Measurements from ENCODE around the gene NR1D2. TPM values are rescaled to one million over a fixed set of nuclear protein-coding genes. Genes with fewer than 3 reads are reported as not detected.

Gene NR1D2
- total and polyA plus RNA-seq, 2 of the 13 experiments (the other 11 are each of a cell fraction or from before 2014, with no cell fraction given): 5.3 to 8.1 TPM

DNA sequence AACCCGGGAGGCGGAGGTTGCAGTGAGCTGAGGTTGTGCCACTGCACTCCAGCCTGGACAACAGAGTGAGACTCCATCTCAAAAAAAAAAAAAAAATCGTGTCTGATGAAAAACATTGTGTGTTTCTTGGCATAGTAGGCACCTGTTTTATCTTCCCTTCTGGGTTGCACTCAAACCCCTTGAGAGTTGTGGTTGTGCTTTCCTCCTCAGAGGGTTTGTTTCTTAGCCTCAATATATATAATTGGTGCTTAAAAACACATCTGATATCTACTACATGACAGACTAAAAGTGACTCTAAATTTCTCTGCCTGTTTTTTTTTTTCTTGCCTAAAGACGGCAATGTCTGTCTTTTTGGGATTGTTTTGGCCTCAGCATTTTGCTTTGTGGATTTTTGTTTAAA is 7.6 kb downstream of the NR1D2 start:
- no peak for ATAC-seq
- DNase-seq (ENCODE audit: low spot score): no peak
- TF ChIP-seq NCOA5 (CRISPR knock-in tag; IDR thresholded peaks at IDR 0.05) (no peak), ZNF574 (CRISPR knock-in tag; IDR thresholded peaks at IDR 0.05) (no peak), RERE (CRISPR knock-in tag; IDR thresholded peaks at IDR 0.05; ENCODE audit: low read depth) (no peak)
- TF ChIP-seq, protein P1, sequence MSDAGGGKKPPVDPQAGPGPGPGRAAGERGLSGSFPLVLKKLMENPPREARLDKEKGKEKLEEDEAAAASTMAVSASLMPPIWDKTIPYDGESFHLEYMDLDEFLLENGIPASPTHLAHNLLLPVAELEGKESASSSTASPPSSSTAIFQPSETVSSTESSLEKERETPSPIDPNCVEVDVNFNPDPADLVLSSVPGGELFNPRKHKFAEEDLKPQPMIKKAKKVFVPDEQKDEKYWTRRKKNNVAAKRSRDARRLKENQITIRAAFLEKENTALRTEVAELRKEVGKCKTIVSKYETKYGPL (CRISPR knock-in tag; IDR thresholded peaks at IDR 0.05): no peak
- no peak overlapping the region for H3K4me2 ChIP-seq (ENCODE audit: low read depth, low read length)
- peaks cover 31% of the 10 kb centered on the region for H4K20me1 ChIP-seq (ENCODE audit: insufficient read depth, low read length)
- CTCF ChIA-PET (ENCODE audit: low intra/inter-chr PET ratio, low total read pairs): no interaction called here
- H3K36me3 ChIP-seq (replicated peaks in 1 of 2; ENCODE audit: control insufficient read depth in 1 of 2, insufficient read depth in 2 of 2, low read length in 2 of 2): peaks cover 0 to 21% of the 10 kb centered on the region in 2 experiments; a peak in 2 of 5 replicates
- FAIRE-seq: no peak
- peaks cover 37% of the 10 kb centered on the region for H3K4me1 ChIP-seq (ENCODE audit: insufficient read depth, low read length)
- BruUV-seq (replicated peaks): no TSS peak
- 91% methylated on average over 4 of the region's 4 CpGs for WGBS (ENCODE audit: low lambda C conversion rate)
- in situ Hi-C loops (cut with HindIII; ENCODE audit: extremely low pct_ligation_motif_present, low pct_unique_long_range_greater_than_20kb) (no loop called here), intact Hi-C loops (cut with micrococcal nuclease; ENCODE audit: unreplicated experiment) (no loop called here)
- H3K9ac ChIP-seq (ENCODE audit: insufficient read depth, low read depth, low read length): no peak overlapping the region
- H2AFZ ChIP-seq (ENCODE audit: low read length): no peak overlapping the region
- H3K4me3 ChIP-seq (replicated peaks in 1 of 3; ENCODE audit: insufficient read depth in 1 of 3, low read depth in 2 of 3, low read length in 3 of 3): no peak overlapping the region
- POLR2A ChIA-PET: interaction anchor here (0.7 kb wide), 1 partner anchor 1195 kb away, joined by 3 read pairs; no protein-coding TSS in a partner anchor
- no peak overlapping the region for H3K27ac ChIP-seq (ENCODE audit: extremely low read length, insufficient read depth, low read length)
- H3K9me3 ChIP-seq (ENCODE audit: low read length): no peaks in the 10 kb centered on the region
- H3K79me2 ChIP-seq (ENCODE audit: insufficient read depth, low read length): peaks cover 55% of the 10 kb centered on the region
- no peaks in the 10 kb centered on the region for H3K27me3 ChIP-seq (ENCODE audit: control insufficient read depth in 1 of 2, insufficient read depth in 2 of 2, low read length in 2 of 2)

All from HepG2 (cell line).